IMR-90 (cell line): ENCODE data around the gene GLS2. TPM values are rescaled to one million over a fixed set of nuclear protein-coding genes. Genes with fewer than 3 reads are reported as not detected.
"Not testable (repeated sequence)": the region's sequence is repeated elsewhere in the genome, so short reads cannot be mapped to it uniquely, and the experiment has no call there.

Experiments
- ATAC-seq: fragments of 200-7000 bp; cut with Tn5 transposase; 2 replicates; pipeline ENCODE4 v1.9.1; 2020; ENCODE audit warnings: low read depth, mild to moderate bottlenecking, moderate library complexity
- BruUV-seq: library from RNA; stranded (reverse); fragments of 400-500 nt; replicated peaks from 2 replicates; lab custom pipeline; 2021; lab: Mats Ljungman, UMichigan
- CTCF ChIA-PET: fragments of 300-600 bp; formaldehyde crosslinking; extraction: SDS; loops from one replicate; lab custom pipeline; 2021; ENCODE audit warnings: antibody characterized with exemption; lab: Yijun Ruan, JAX
- POLR2A ChIA-PET: fragments of 300-600 bp; sonication (Branson Sonifier 250); formaldehyde crosslinking; loops from one replicate; lab custom pipeline; 2022; ENCODE audit warnings: antibody characterized with exemption; ENCODE audit not compliant: unreplicated experiment; lab: Charles Lee
- DNase-seq: peaks from one replicate; pipeline ENCODE4 v3.0.0; 2013
- H2AFZ ChIP-seq: replicated peaks from 2 replicates; pipeline ENCODE3; 2013; ENCODE audit warnings: low read length, mild to moderate bottlenecking; ENCODE audit not compliant: poor library complexity
- H2AK5ac ChIP-seq: 2 replicates; pipeline ENCODE4 v1.6.1; 2013; ENCODE audit warnings: low read depth, low read length, inconsistent platforms
- H2AK9ac ChIP-seq: replicated peaks from 2 replicates; pipeline ENCODE3; 2013; ENCODE audit warnings: mild to moderate bottlenecking, low read depth, low read length, moderate library complexity; ENCODE audit not compliant: poor library complexity
- H2BK120ac ChIP-seq: 2 replicates; pipeline ENCODE4 v1.6.1; 2013; ENCODE audit warnings: low read depth, low read length, inconsistent platforms
- H2BK15ac ChIP-seq: 3 replicates; pipeline ENCODE4 v1.6.1; 2013; ENCODE audit warnings: low read depth, low read length, inconsistent platforms
- H2BK20ac ChIP-seq: 2 replicates; pipeline ENCODE4 v1.6.1; 2013; ENCODE audit warnings: low read depth, mild to moderate bottlenecking, inconsistent platforms, low read length, moderate library complexity
- H2BK5ac ChIP-seq: 2 replicates; pipeline ENCODE4 v1.6.1; 2013; ENCODE audit warnings: mild to moderate bottlenecking, low read depth, low read length, inconsistent platforms; ENCODE audit not compliant: poor library complexity, severe bottlenecking
- H3K14ac ChIP-seq: replicated peaks from 2 replicates; pipeline ENCODE4 v1.6.1; 2013; ENCODE audit warnings: low read depth, low read length, inconsistent platforms
- H3K18ac ChIP-seq: 2 replicates; pipeline ENCODE4 v1.6.1; 2013; ENCODE audit warnings: low read depth, low read length, control low read depth
- H3K23ac ChIP-seq: 2 replicates; pipeline ENCODE4 v1.6.1; 2013; ENCODE audit warnings: low read depth, low read length, inconsistent platforms
- H3K27ac ChIP-seq: 2 replicates; pipeline ENCODE4 v1.5.1; 2013; ENCODE audit warnings: mild to moderate bottlenecking, control low read depth, low read length; ENCODE audit not compliant: insufficient read depth
- H3K27me3 ChIP-seq: 2 replicates; pipeline ENCODE4 v1.6.1; 2013; ENCODE audit warnings: low read length; ENCODE audit not compliant: control insufficient read depth, insufficient read depth
- H3K36me3 ChIP-seq: 2 replicates; pipeline ENCODE4 v1.6.1; 2013; ENCODE audit warnings: low read length, mixed read lengths; ENCODE audit not compliant: control insufficient read depth, insufficient read depth
- H3K4ac ChIP-seq: 2 replicates; pipeline ENCODE4 v1.6.1; 2013; ENCODE audit warnings: low read depth, low read length, inconsistent platforms
- H3K4me1 ChIP-seq: 2 replicates; pipeline ENCODE4 v1.6.1; 2013; ENCODE audit warnings: low read length, mixed read lengths; ENCODE audit not compliant: control insufficient read depth, insufficient read depth
- H3K4me2 ChIP-seq: 2 replicates; pipeline ENCODE4 v1.6.1; 2013; ENCODE audit warnings: low read depth, mild to moderate bottlenecking, control low read depth, low read length, moderate library complexity
- H3K4me3 ChIP-seq: 2 replicates; pipeline ENCODE4 v1.5.1; 2013; ENCODE audit warnings: low read depth, mild to moderate bottlenecking, control low read depth, low read length, moderate library complexity; ENCODE audit not compliant: insufficient read depth
- H3K56ac ChIP-seq: 2 replicates; pipeline ENCODE4 v1.6.1; 2013; ENCODE audit warnings: low read length, inconsistent platforms; ENCODE audit not compliant: insufficient read depth; ENCODE audit errors: extremely low read depth
- H3K79me1 ChIP-seq, 2 experiments: 2 replicates each; pipeline ENCODE4 v1.6.1; 2013; ENCODE audit warnings: low read length in 2 of 2, inconsistent platforms in 1 of 2, low read depth in 1 of 2
- H3K9ac ChIP-seq: 2 replicates; pipeline ENCODE4 v1.6.1; 2013; ENCODE audit warnings: low read depth, low read length, control low read depth
- H3K9me1 ChIP-seq: 2 replicates; pipeline ENCODE4 v1.6.1; 2013; ENCODE audit warnings: low read length, inconsistent platforms; ENCODE audit not compliant: insufficient read depth
- H3K9me3 ChIP-seq: 2 replicates; pipeline ENCODE4 v1.6.1; 2013; ENCODE audit warnings: low read length; ENCODE audit not compliant: control insufficient read depth, insufficient read depth
- H4K20me1 ChIP-seq: 2 replicates; pipeline ENCODE4 v1.6.1; 2013; ENCODE audit warnings: low read length, inconsistent platforms; ENCODE audit not compliant: insufficient read depth
- H4K5ac ChIP-seq: 2 replicates; pipeline ENCODE4 v1.6.1; 2013; ENCODE audit warnings: mild to moderate bottlenecking, low read depth, low read length, control low read depth
- H4K8ac ChIP-seq, 2 experiments: 2 replicates each; pipeline ENCODE4 v1.6.1; 2013; ENCODE audit warnings: low read depth in 2 of 2, low read length in 2 of 2, control low read depth in 1 of 2, inconsistent platforms in 1 of 2
- H4K91ac ChIP-seq: 2 replicates; pipeline ENCODE4 v1.6.1; 2013; ENCODE audit warnings: low read depth, low read length, inconsistent platforms; ENCODE audit not compliant: insufficient read depth
- WGBS, 2 experiments: methylation state at CpG; one replicate each; pipeline versions ENCODE4 v1.1.5 to v1.1.7; 2013; ENCODE audit warnings: missing lambda C conversion rate in 2 of 2; ENCODE audit not compliant: insufficient read length in 1 of 2; ENCODE audit errors: extremely low coverage in 2 of 2; 5-methylcytosine and 5-hydroxymethylcytosine counted together
- dilution Hi-C: fragments of 300-500 bp; cut with HindIII; formaldehyde crosslinking; loops from one replicate; pipeline ENCODE4 v1.14.3; 2018; ENCODE audit warnings: low sequenced_read_pairs; ENCODE audit not compliant: unreplicated experiment
- in situ Hi-C: fragments of 300-500 bp; cut with MboI; formaldehyde crosslinking; loops from 3 replicates; pipeline ENCODE4 v1.14.3; 2019; ENCODE audit warnings: low sequenced_read_pairs, inconsistent platforms, mixed read lengths
- intact Hi-C: fragments of 100-400 bp; cut with micrococcal nuclease; formaldehyde crosslinking; loops from 2 replicates; pipeline ENCODE4 v1.10.0; 2022
- polyA plus RNA-seq, 3 experiments: library from polyadenylated mRNA; depleted of rRNA; stranded (reverse); fragments of >200 nt; gene quantifications; 2 replicates each; pipeline ENCODE4 v1.2.3, GENCODE V29; 2012; ENCODE audit warnings: low replicate concordance in 1 of 3
- total RNA-seq: library from RNA; depleted of rRNA; stranded (reverse); fragments of >200 nt; gene quantifications from 2 replicates; pipeline ENCODE4 v1.2.3, GENCODE V29; 2012

Gene GLS2
- total and polyA plus RNA-seq, 2 of the 4 experiments (the other 2 are of a cell fraction) = 0.21 to 0.36 TPM

GRCh38 chr12:56443208-56443607 is 44.8 kb downstream of the GLS2 start:
- POLR2A ChIA-PET = not testable (repeated sequence)

More at GRCh38 chr12:56443208-56443607, 44.8 kb downstream of the GLS2 start:
- intact Hi-C loops, H3K9ac ChIP-seq, H2AFZ ChIP-seq, H3K36me3 ChIP-seq, BruUV-seq, H3K56ac ChIP-seq, H4K5ac ChIP-seq, DNase-seq, H3K27me3 ChIP-seq, H2BK5ac ChIP-seq, H2BK20ac ChIP-seq, H3K4ac ChIP-seq, H2BK15ac ChIP-seq, H3K23ac ChIP-seq, H3K14ac ChIP-seq, H3K9me1 ChIP-seq, H4K91ac ChIP-seq, H3K4me1 ChIP-seq, H3K9me3 ChIP-seq, in situ Hi-C loops, H3K4me3 ChIP-seq, dilution Hi-C loops, H2AK5ac ChIP-seq, ATAC-seq, H3K18ac ChIP-seq, H4K8ac ChIP-seq, H2BK120ac ChIP-seq, H2AK9ac ChIP-seq, H3K27ac ChIP-seq, H4K20me1 ChIP-seq, H3K4me2 ChIP-seq: not testable (repeated sequence)
- H3K79me1 ChIP-seq = peaks cover 28 to 35% of the 10 kb centered on the region in 2 experiments
- CTCF ChIA-PET = interaction anchor here (0.6 kb wide), 1 partner anchor 21 kb away, joined by 3 read pairs; no protein-coding TSS in a partner anchor
- no CpG with 5 or more reads among the region's 2 CpGs for WGBS, 2 experiments
